GM19035 (cell line): ENCODE data around the gene RPA1.
"Not testable (repeated sequence)": the region's sequence is repeated elsewhere in the genome, so short reads cannot be mapped to it uniquely, and the experiment has no call there.

Experiments used
- ATAC-seq: cut with Tn5 transposase; IDR thresholded peaks from one replicate; pipeline ENCODE4 v1.9.1; 2021; ENCODE audit not compliant: unreplicated experiment

Gene RPA1

DNA sequence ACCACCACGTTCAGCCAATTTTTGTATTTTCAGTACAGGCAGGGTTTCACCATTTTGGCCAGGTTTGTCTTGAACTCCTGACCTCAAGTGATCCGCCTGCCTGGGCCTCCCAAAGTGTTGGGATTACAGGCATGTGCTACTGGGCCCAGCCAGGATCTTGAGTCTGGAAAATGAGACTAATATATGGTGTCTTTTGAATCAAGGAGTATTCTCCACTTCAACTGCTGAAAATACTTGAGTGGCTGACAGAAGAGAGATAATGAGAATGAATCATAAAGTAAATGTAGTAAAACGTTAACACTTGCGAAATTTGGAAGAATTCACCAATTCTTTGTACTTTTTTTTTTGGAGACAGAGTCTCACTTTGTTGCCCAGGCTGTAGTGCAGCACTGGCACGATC, 16.7 kb upstream of the RPA1 start:
- ATAC-seq: no peak

DNA sequence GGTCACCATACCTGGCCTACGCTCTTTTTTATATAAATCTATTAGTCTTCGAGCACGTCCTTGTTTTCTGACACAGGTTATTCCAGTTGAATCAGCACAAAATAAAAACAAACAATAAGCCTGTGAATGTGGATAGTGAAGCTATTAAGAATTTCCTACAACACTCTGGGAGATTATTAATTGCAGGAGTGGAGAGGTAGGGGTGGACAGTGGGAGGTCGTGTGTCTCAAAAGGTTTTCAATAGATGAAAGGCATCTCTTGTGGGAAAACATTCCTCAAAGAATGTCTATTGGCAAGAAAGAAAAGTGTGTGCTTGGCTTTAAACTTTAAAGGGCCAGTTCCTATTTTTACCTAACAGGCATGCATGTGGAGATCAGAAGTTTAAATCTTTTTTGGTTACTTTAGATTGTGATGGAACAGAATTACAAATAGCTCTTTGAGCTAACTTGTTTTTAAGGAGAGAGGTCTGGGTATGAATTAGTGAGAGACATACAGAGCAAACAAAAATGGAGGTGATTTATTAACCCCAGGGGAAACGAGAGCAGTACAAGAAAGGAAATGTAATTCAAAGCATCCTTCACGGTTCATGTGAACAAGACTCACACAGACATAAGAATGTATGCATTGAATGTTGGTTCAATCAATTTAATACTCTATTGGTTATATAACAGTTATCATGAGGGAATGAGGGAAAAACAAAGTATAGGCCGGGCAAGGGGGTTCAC, 9.1 kb upstream of the RPA1 start:
- ATAC-seq: no peak

DNA sequence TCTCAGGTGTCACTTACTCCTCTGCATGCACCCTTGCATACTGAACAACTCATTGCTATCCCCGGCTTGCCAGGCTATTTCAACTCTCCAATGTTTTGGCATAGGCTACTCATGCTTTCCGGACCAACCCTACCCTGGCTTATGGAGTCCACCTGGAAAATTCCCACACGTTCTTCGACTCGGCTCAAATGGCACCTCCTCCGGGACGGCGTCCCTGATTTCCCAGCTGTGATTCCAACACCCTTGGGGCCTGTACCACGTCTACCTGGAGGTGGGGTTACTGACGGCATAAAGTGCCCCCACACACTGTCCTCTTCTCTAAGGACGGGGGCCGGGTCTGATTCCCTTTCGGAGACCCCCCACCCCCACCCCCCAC, 601 bp upstream of the RPA1 start:
- peak; percentile 16 for ATAC-seq

DNA sequence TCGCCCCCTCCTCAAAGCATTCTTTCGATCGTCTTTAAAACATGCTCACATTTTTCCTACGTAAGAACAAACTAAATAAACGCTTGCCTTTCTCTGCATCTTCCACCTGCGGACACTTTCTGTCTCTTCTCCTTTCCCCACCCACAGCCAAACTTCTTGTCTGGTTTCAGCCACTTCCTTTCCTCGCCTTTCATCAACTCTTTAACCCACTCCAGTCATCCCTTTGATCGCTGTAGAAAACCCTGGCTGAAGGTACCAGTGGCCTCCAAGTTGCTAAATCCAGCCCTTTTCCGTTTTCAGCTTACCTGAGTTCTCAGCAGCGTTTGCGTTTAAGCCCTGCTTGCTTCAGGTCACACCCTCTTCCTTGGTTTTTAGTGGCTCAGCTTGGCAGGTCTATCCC, 483 bp downstream of the RPA1 start:
- no peak for ATAC-seq

DNA sequence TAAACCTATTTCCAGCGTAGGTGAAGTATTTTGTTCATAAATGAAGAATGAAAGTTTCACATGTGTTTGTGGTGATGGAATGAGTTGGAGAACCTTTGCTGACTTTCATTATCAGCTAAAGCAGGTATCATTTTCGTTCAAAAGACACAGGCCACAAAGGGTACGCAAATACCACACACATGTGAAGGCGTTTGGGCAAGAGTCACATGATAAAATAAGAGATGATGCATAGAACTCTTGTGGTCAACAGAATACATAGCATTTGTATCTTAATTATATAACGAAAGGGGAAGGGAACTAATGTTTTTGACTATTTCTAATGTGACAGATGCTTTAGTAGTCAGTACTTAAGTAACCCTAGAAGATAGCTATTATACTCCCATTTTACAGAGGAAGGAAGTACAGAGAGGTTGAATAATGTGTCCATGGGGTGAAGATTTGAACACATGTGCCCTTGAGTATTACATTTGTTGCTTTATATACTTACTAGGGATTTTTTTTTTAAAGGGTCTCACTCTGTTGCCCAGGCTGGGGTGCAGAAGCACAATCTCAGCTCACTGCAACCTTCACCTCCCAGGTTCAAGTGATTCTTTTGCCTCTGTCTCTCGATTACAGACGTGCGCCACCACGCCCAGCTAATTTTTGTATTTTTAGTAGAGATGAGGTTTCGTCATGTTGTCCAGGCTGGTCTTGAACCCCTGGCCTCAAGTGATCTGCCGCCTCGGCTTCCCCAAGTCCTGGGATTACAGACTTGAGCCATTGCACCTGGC, 4.8 kb downstream of the RPA1 start:
- peak; percentile 49 for ATAC-seq

- no peak for ATAC-seq
Measured at GRCh38 chr17:1839516-1839915, 9.7 kb downstream of the RPA1 start.

GRCh38 chr17:1843947-1844346, 14.1 kb downstream of the RPA1 start:
- no peak for ATAC-seq

DNA sequence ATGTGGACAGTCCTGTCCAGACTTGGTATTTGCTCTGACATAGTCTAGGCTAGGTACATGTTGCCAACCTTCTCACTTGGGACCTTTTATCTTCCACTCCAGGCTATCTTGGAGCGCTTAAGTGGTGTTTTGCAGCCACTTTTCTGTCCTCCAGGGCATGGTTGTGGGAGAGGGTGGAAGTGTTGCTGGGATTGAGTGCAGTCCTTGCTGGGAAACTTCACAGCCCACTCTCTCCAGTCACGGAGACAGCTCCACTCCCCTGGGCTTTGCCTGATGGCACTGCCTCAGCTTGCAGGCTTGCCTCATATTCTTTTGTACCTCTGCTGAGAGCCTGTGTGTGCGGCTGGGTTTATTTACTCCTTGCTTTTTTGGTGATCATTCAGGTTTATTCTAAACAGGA, 17.4 kb downstream of the RPA1 start:
- ATAC-seq: no peak

- no peak for ATAC-seq
Measured at GRCh38 chr17:1852327-1852726, 22.5 kb downstream of the RPA1 start.

DNA sequence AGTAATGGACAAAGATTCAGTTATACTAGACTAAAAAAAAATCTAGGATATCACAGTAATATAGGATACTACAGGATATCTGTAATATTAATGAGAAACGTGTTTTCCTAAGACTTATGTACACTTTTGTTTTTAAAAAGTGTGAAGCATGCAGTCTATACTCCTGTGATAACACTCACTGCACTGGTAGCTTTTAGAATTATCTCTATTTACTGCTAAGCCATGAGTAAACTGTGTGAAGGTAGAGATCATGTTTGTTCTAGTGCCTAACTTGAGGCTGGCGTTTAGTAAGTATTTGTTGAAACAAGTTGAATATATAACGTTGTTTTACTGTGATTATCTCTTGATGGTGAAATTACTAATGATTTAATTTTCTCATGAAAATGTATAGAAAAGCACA, 23.9 kb downstream of the RPA1 start:
- no peak for ATAC-seq

DNA sequence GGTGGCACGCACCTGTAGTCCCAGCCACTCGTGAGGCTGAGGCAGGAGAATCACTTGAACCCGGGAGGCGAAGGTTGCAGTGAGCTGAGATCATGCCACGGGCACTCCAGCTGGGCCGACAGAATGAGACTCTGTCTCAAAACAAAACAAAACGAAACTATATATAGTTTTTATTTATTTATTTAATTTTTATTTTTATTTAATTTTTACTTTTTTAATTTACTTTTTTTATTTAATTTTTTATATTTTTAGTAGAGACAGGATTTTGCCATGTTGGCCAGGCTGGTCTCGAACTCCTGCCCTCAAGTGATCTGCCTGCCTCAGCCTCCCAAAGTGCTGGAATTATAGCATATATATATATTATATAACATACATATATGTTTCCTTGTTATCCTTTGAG, 26.7 kb downstream of the RPA1 start:
- ATAC-seq: not testable (repeated sequence)

- ATAC-seq: no peak
Measured at GRCh38 chr17:1860978-1861377, 31.2 kb downstream of the RPA1 start.

- no peak for ATAC-seq
Measured at GRCh38 chr17:1861391-1862010, 31.7 kb downstream of the RPA1 start.

DNA sequence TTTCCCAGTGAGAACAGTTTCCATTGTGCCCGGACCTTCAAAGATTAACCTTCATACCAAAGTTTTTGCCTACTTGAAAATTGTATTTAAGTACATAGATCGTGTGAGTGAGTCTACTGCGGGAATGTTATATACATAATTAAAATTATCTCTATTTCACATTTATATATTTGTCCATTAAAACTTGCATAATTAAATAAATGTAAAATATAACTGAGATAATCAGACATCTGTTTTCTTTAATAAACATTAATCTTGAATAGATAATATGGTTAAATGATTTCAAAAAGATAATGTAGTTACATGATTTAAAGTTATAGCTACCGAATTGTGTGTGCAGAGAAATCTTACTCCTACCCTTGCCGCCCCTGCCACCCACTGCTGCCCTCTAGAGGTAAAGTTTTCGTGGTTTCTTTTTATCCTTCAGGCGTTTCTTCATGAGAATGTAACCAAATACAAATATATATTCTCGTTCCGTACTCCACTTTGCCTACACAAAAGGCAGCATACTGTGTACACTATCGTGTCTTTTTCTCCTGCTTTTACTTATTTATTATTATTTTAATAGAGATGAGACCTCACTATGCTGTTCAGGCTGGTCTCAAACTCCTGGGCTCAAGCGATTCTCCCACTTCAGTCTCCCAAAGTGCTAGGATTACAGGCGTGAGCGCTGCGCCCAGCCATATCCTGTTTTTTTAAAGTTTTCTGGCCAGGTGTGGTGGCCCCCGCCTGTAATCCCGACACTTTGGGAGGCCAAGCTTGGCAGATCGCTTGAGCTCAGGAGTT, 35.6 kb downstream of the RPA1 start:
- no peak for ATAC-seq

- no peak for ATAC-seq
Measured at GRCh38 chr17:1867307-1867706, 37.5 kb downstream of the RPA1 start.

DNA sequence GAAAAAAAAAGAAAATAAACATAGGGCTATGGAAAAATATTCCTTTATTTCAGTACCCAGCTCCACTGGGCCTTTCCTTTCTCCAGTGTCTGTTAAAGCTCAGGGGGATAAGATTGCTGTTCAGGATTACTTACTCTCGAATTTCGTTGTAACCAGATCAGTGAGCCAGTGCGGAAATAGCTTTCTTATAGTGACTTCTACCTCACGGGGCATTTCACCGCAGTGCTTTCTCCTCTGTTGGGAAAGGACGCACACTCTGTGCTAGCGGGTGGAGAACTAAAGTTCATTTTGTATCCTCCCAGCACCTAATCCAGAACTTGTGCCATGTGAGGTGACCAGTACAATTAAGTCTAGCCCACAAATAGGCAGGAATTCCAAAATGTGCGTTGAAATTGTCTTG, 38.3 kb downstream of the RPA1 start:
- no peak for ATAC-seq

DNA sequence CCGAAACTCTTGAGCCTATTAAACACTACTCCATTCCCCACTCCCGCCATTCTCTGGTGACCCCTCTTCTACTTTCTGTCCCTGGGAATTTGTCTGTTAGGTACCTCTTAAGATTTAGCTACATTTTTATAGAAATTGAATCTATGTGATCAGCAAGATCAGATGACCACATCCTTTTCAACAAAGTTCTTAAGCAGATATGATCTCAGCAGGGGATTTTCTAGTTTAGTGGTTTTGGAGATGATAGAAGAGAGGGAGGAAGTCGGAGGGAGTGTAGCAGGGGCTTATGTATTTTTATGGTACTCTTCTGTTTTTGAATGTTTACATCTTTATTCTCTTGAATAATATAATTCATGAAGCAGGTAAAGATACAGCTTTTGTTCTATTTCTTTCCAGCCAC, 40.8 kb downstream of the RPA1 start:
- ATAC-seq: no peak

DNA sequence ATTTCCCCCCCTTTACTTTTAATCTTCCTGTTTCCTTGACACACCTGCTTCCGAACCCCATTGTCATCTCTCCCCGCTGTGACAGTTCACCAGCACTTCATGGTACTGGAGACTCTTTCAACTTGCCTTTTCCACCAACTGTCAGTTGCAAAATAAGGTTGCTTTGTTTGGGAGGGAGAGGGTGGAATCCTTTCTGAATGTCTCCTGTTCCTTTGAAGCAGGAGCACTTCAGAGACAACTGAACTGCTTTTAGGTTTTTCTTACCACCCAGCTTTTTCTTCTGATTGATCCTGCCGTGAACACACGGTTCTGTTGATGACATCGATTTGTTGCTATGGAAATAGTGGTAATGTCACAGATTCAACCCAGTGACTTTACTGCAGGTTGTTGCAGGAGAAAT, 42.0 kb downstream of the RPA1 start:
- no peak for ATAC-seq

DNA sequence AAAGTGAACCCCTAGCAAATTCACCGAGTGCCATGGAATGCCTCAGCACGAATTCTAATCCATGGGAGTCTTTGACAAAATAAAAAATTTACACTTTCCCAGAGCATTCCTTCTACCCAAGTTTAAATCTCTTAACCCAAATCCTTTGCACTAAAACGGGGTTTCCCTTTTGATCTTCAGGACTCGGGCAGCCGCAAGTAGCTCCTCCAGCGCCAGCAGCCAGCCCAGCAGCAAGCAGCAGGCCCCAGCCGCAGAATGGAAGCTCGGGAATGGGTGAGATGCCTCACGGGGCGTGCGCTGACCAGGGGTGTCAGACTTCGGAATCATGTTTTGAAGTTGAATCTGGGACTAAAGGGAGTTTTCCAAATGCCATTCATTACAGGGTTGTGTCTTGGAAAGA, 42.4 kb downstream of the RPA1 start:
- ATAC-seq: no peak

GRCh38 chr17:1872976-1873375, 43.2 kb downstream of the RPA1 start:
- ATAC-seq: no peak

DNA sequence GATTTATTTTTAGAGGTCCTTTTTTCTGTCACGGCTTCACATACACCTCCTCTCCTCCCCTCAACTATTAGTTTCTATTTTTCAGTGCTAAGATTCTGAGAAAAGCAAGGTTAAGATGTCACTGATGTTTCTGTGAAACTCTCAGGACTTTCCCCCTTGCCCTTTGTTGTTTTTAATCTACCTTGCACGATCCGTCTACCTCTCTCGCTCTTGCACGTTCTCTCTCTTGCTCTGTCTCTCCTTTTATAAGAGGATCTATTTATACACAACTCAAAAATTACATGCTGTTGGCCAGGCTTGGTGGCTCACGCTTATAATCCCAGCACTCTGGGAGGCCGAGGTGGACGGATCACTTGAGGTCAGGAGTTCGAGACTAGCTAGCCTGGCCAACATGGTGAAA, 43.6 kb downstream of the RPA1 start:
- no peak for ATAC-seq

DNA sequence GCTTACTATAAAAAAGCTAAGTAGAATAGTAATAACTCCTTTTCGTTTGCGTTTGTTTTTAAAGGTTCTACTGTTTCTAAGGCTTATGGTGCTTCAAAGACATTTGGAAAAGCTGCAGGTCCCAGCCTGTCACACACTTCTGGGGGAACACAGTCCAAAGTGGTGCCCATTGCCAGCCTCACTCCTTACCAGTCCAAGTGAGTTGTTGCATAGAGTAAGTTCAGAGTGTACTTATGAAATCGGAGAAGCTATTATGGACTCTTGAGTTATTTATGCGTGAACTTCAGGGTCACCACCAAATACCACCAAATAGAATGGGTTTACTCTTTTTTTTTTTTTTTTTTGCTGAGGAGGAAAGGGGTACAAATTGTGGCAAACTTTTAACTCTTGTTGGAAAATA, 45.8 kb downstream of the RPA1 start:
- ATAC-seq: no peak
